ENCODE results near the gene ZNF764.

The ZNF764 gene

DNA sequence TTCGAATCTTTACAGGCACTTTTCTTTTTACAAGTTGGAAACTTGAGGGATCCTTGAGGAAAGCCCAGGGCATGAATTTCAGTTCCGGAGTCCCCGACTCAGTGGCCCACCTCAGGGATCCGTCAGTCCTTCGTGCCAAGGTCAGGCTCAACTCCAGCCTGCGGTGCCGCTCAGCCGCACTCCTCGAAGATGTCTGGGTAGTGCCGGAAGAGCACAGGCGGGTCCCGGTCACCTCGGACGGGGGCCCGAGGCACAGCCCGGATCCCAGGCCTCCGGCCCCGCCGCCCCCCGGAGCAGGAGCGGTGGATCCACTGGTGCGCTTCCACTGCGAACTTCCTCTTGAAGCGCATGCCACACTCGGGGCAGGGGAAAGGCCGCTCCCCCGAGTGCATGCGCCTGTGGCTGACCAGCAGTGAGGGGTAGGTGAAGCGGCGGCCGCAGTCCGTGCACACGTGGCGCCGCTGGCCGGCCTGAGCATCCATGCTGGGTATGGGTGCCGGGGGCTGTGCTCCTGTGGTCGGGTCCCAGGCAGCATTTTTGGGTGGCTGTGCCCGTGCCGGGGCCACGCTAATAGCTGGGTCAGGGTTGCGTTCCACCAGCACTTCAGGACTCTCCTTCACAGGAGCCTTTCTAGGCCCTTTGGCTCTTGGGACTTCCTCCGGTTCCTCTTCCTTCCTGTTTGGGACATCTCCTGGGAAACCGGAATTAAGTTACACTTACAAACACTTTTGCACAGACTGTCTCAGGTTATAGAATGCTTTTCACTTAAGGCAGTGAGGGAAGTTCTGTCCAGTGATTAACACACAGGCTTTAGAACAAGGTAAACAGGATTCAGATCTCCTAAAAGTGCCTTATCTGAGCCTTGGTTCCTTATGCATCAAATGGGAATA, 11.8 kb upstream of the ZNF764 start:
- peak; percentile 21 for DNase-seq

GRCh38 chr16:30569281-30569680, 11.1 kb upstream of the ZNF764 start:
- no peak for DNase-seq

GRCh38 chr16:30567991-30568638, 9.9 kb upstream of the ZNF764 start:
- peak; percentile 95 for DNase-seq

DNA sequence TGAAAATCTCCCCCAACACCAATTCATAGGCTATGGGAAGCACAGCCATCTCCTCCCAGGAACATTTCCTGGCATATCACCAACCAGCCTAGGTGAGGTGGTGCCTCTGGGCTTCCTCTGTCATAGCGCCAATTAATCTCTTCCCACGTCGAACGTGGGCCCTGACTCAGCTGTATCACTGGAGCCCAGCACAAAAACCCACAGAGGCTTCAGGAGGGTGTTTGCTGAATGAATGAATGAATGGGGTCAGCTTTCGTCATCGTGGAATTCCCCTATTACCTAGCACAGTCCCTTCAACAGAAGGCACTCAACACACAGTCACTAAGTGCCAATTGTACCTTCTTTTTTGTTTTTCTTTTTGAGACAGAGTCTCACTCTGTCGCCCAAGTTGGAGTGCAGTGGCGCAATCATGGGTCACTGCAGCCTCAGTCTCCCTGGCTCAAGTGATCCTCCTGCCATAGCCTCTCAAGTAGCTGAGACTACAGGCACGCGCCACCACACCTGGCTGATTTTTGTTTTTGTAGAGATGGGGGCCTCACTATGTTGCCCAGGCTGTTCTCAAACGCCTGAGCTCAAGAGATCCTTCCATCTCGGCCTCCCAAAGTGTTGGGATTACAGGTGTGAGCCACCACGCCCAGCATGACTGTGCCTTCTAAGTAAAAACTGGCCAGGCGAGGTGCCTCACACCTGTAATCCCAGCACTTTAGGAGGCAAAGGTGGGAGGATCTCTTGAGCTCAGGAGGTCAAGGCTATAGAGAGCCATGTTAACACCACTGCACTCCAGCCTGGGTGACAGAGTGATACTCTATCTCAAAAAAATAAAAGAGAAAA, 9.2 kb upstream of the ZNF764 start:
- peak; percentile 66 for DNase-seq

- no peak for DNase-seq
Measured at GRCh38 chr16:30566531-30566930, 8.4 kb upstream of the ZNF764 start.

GRCh38 chr16:30565984-30566383, 7.8 kb upstream of the ZNF764 start:
- no peak for DNase-seq

DNA sequence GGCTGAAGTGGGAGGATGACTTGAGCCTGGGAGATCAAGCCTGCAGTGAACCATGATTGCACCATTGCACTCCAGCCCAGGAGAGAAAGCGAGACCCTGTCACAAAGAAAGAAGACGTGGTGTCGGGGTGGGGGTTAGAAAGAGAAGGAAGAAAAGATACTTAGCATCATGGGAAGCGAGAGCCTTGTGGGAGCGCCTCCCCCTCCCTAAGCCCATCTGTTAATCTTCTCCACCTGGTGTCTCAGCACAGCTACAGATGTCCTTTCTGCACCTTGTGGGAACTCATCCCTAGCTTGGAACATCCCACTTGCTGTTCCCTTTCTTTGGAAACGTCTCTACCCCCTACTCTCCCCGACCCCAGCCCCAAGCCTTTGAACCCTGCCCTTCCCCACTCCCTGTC, 7.4 kb upstream of the ZNF764 start:
- DNase-seq: no peak

DNA sequence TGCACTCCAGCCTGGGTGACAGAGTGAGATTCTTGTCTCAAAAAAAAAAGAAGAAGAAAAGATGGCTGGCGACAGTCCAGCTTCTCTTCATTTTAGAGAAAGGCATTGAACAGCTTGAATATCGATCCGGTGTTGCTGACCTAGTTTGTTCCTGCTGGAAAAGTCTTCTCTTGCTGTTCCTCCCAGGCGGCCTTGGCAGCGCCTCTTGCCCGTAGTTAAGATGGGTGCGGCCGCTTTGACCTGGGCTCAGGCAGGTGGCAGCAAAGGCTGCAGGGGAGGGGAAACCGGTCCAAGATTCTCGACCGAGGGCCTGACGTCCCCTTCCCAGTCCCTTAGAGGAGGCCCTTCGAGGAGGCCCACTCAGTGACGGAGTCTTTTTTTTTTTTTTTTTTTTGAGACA, 3.8 kb upstream of the ZNF764 start:
- no peak for DNase-seq

DNA sequence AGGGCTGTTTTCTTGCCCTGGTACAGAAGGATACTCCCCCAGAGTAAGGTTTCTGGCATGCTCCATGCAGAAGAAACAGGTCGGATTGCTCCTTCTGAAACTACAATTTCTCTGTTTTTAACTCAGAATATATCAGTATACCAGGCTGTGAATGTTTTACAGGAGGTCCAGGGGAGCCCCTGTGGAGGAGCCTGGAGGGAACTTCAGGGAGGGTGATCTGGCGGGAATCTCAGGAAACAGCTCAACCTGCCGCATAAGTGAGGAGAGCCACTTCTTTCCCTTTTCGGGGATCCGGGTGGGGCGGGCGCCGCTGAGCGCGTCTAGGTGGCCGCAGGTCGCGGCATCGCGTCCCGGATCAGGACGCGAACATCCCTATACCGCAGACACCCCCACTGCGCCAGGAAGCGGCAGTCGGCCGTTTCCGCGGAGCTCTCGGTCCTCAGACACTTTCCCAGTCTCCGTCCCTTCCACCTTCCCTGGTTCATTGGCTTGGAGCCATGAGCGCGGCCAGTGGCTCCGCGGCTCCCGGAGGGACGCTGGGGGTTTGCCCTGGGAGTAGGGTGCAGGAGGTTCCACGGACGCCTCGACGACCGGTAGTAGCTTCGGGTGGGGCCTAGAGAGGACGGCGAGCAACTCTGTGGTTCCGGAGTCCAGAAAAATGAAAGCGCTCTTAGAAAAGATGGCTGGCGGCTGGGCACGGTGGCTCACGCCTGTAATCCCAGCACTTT, 3.1 kb upstream of the ZNF764 start:
- DNase-seq: peak; percentile 33

- DNase-seq: peak; percentile 51
Measured at GRCh38 chr16:30559690-30560089, 1.5 kb upstream of the ZNF764 start.

DNA sequence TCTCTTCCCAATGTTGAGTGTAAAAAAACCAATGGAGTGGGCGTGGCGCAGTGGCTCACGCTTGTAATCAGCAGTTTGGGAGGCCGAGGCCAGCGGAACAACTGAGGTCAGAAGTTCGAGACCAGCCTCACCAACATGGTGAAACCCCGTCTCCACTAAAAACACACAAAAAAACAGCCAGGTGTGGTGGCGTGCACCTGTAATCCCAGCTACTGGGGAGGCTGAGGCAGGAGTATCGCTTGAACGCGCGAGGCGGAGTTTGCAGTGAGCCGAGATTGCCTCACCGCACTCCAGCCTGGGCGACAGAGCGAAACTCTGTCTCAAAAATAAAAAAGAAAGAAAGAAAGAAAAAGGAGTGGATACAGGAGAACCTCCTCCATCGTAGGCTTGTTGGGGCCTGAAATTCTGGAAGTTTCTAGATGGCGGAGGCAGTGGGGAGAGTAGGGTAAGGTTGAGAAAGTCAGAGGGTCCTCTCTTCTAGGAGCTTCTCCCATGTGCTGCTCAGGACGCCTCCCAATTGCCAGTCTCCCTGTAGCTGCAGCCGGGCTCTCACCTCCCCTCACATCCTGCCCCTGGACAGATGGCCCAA, 709 bp upstream of the ZNF764 start:
- no peak for DNase-seq

DNA sequence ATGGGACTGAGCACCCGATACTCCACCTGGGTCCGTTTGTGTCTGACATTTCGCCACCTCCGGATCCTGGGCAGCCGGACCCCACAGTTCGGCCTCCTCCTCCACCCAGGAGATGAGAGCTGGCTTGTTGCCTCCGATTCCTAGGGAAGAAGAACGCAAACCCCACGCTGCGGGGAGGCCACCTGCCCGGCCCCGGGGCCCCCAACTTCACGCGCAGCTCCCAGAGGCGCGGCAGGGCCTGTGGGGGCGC, 542 bp downstream of the ZNF764 start:
- DNase-seq: no peak

- DNase-seq: no peak
Measured at GRCh38 chr16:30556125-30556473, 2.1 kb downstream of the ZNF764 start.

GRCh38 chr16:30555315-30556124, 2.7 kb downstream of the ZNF764 start:
- no peak for DNase-seq

GRCh38 chr16:30554557-30555314, 3.4 kb downstream of the ZNF764 start:
- no peak for DNase-seq

GRCh38 chr16:30553393-30553899, 4.7 kb downstream of the ZNF764 start:
- no peak for DNase-seq

- DNase-seq: no peak
Measured at GRCh38 chr16:30552956-30553355, 5.2 kb downstream of the ZNF764 start.

DNA sequence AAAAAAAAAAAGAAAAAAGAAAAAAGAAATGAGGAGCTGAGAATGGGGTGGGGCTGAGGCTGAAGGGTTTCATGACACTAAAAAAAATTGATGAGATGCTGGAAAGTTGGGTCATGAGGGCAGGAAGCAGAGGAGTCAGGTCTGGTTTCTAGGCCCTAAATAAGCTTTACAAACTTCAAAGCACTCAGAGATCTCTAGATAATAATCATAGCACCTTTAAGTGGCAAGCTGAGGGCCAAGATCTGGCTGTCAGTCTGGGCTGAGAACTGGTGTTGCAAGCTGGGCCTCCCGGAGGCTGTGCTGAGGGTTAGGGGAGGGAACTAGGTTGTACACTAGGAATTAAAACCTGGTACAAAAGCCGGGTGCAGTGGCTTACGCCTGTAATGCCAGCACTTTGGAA, 6.4 kb downstream of the ZNF764 start:
- DNase-seq: no peak

- DNase-seq: no peak
Measured at GRCh38 chr16:30548416-30549253, 9.5 kb downstream of the ZNF764 start.

DNA sequence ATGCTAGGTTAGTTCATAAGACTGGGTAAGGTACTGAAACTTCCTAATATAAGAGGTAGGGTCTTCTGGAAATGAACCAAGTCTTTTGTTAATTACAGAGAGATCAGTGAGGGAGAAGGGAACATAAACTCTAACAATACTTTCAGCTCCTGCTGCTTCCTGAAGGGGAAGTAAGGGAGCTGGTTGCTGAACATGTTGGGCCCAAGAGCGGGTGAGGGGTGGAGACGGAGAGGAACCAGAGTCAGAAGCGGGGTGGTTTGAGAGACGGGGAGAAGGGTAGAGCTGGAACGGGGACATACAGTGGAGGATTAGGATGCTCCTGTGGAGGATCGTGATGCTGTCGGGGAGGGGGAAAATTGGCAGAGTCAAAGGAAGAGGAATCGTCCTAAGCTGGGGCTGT, 12.1 kb downstream of the ZNF764 start:
- no peak for DNase-seq
